CD4-positive, alpha-beta T cell treated with Interferon alpha-2 for 1 hour (primary cell): ENCODE results near the gene MOB2.
"Not testable (repeated sequence)": the region's sequence is repeated elsewhere in the genome, so short reads cannot be mapped to it uniquely, and the experiment has no call there.

ENCODE experiments used
- DNase-seq, 2 donors: peaks; one replicate each; pipeline ENCODE4 v3.0.0-alpha.2; 2020 to 2022

The MOB2 gene

GRCh38 chr11:1517117-1518005 lies 30.8 kb upstream of the MOB2 start:
- DNase-seq, result no peak

- DNase-seq, result no peak
These were observed 29.9 kb upstream of the MOB2 start for GRCh38 chr11:1516273-1517067.

GRCh38 chr11:1515082-1516060 lies 28.8 kb upstream of the MOB2 start:
- peak; percentile 48 to 70 for DNase-seq

GRCh38 chr11:1514336-1515061 lies 27.9 kb upstream of the MOB2 start:
- DNase-seq, result no peak

GRCh38 chr11:1513326-1514296 lies 27.0 kb upstream of the MOB2 start:
- DNase-seq, result no peak

GRCh38 chr11:1512531-1513258 lies 26.1 kb upstream of the MOB2 start:
- peak in 1 of 2 donors; percentile 15 for DNase-seq

- DNase-seq, result no peak
These were observed 25.4 kb upstream of the MOB2 start for GRCh38 chr11:1511937-1512496.

- DNase-seq, result no peak
These were observed 24.3 kb upstream of the MOB2 start for GRCh38 chr11:1510928-1511327.

- DNase-seq, result not testable (repeated sequence)
These were observed 23.8 kb upstream of the MOB2 start for GRCh38 chr11:1510351-1510750.

- DNase-seq, result no peak
These were observed 23.2 kb upstream of the MOB2 start for GRCh38 chr11:1509626-1510255.

- no peak for DNase-seq
These were observed 22.4 kb upstream of the MOB2 start for GRCh38 chr11:1508986-1509385.

- DNase-seq, result no peak
These were observed 21.9 kb upstream of the MOB2 start for GRCh38 chr11:1508491-1508891.

GRCh38 chr11:1507381-1508140 lies 21.0 kb upstream of the MOB2 start:
- DNase-seq, result no peak

- no peak for DNase-seq
These were observed 20.4 kb upstream of the MOB2 start for GRCh38 chr11:1506981-1507380.

GRCh38 chr11:1505480-1505879 lies 18.9 kb upstream of the MOB2 start:
- DNase-seq, result no peak

GRCh38 chr11:1504581-1505290 lies 18.2 kb upstream of the MOB2 start:
- no peak for DNase-seq

- DNase-seq, result no peak
These were observed 17.6 kb upstream of the MOB2 start for GRCh38 chr11:1504138-1504537.

- DNase-seq, result no peak
These were observed 17.1 kb upstream of the MOB2 start for GRCh38 chr11:1503708-1504104.
